Esophagus muscularis mucosa (tissue), 3 donors: ENCODE measurements around the gene LRP1.

Experiments used
- CTCF ChIP-seq, 3 experiments: fragments of 200-600 bp in 2 of 3; fragments of 450-650 bp in 1 of 3; sonication (generic) in 2 of 3; IDR thresholded peaks; one replicate each; pipeline ENCODE4 v1.5.1; 2017 to 2019; ENCODE audit warnings: antibody characterized with exemption in 3 of 3, mild to moderate bottlenecking in 2 of 3, moderate library complexity in 1 of 3
- POLR2A ChIP-seq: fragments of 450-650 bp; IDR thresholded peaks from one replicate; pipeline ENCODE4 v1.6.1; 2017; ENCODE audit warnings: antibody characterized with exemption, moderate library complexity, mild to moderate bottlenecking, low read depth

GRCh38 chr12:57248934-57249742, 120.9 kb downstream of the LRP1 start:
- TF ChIP-seq POLR2A (no peak), CTCF (IDR thresholded peaks at IDR 0.05) (no peak)
